HG03439 (cell line): ENCODE measurements around the gene ELAVL1.

Source experiments
- ATAC-seq: cut with Tn5 transposase; IDR thresholded peaks from one replicate; pipeline ENCODE4 v1.9.1; 2021; ENCODE audit warnings: mild to moderate bottlenecking, moderate library complexity; ENCODE audit not compliant: unreplicated experiment

The ELAVL1 gene

DNA sequence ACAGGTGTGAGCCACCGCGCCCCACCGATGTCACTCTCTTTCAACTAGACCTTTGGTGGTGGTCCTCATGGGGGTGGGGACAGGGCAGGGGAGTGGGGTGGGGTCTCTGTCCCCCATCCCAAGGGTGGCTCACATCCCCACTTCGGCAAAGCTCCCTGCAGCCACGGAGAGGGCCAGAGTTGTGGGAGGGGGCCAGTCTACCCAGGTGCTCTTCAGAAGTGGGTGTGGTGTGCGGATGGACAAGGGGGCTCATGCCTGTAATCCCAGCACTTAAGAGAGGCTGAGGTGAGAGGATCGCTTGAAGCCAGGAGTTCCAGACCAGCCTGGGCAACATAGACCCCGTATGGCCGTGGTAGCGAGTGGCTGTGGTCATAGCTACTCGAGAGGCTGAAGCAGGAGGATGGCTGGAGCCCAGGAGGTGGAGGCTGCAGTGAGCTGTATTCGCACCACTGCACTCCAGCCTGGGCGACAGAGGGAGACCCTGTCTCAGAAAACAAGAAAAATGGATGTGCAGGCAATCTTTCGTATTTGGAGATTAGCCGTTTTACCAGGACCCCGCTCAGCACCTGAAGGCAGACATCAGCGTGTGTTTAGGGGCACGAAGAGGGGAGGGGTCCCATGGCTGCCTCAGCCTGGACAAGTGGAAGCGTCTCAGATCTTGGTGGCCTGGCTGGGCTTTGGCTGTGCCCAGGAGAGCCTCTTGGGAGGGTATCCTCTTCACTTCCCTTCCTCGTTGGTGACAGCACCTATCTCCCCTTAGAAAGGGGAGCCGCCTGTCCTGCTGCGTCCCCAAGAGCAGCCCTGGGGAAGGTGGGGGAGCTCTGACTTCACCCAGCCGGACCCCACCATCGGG lies 90.0 kb downstream of the ELAVL1 start:
- no peak for ATAC-seq

DNA sequence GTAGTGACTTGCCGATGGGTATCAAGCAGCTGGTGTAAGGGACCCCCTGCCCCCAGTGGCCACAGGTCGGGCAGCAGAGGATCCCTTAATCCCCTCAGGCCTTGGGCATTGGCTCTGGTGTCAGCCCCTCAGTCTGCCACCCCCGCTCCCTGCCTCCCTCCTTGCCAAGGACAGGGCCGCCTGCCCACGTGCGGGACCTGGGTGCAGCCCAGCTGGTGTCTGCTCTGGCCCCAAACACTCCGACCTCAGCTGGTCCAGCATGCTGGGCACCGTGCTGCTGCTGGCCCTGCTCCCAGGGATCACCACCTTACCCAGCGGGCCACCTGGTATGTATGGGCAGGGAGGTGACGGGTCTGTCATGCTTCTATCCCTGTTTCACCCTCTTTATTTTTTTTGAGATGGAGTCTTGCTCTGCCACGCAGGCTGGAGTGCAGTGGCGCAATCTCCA lies 90.8 kb downstream of the ELAVL1 start, which contains the start of gene TGFBR3L:
TSS of gene TGFBR3L (plus strand) at position 233 of the 448 bp plus-strand sequence.
- ATAC-seq: no peak

DNA sequence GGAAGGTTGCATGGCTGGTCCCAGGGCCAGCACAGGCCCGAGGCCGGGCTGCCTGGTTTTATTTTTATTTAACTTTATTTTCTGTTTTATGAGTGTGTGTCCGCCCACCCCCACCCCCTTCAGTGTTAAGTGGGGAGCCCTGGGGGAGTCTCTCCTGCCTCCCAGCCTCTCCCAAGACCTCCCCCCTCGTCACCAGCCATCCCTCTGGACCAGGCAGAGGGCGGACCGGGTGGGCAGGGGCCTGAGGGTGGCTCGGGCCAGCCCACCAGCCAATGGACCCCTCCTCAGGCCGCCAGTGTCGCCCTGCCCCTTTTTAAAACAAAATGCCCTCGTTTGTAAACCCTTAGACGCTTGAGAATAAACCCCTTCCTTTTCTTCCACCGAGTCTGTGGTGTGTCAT lies 91.3 kb downstream of the ELAVL1 start:
- no peak for ATAC-seq

DNA sequence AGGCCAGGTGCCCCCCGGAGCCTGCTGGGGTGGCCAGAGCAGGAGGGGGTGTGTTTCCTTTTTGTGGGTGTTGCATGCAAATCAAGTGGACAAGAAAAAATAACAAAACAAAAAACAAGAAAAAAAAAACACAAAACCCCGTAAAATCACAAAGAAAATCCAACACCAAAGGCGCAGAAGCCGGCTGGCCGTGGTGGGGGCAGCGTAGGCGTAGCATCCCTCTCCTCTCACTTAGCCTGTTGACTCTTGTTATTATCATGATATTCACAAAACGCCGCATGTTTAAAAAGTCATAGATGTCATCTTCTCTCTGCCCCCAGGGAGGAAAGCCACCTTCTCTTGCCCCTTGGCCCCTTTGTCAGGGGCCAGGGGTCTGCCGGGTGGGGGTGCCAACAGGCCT lies 91.8 kb downstream of the ELAVL1 start:
- no peak for ATAC-seq

DNA sequence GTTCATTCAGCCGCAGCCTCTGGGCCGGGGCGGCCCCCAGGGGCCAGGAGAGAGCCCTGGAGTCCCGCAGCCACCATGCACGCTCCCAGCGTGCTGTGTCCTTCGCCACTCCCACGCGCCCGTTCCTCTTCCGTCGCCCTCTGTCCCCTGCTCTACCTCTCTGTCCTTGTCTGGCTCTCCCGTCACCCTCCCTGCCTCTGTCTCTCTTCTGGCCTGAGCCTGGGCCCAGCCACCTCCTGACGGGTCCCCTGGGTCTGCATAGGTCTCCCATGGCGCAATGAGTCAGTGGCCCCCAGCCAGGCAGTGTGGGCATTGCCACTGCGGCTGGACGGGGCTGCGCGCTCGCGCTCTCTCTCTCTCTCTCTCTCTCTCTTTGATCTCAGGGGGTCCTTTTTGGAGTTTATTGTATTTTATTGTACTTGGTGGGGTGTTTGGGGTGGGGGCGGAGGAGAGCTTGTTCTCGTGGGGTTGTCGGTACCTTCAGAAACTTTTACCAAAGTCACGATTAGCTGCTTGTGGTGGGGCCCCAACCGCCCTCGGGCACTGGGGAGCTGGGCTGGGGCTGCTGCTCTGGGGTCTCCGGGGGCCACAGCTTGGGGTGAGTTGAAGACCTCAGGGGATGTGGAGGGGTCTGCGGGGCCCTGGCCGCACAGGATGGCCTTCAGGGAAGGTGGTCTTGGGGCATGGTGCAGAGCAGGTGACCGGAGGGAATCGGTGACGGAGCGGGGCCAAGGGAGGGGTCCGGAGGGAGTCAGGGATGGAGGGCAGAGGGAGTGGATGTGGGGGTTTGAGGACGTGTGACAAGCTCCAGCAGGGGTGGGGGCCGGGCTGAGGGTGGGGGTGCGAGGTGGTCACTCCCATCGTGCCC lies 92.5 kb downstream of the ELAVL1 start:
- ATAC-seq: no peak

DNA sequence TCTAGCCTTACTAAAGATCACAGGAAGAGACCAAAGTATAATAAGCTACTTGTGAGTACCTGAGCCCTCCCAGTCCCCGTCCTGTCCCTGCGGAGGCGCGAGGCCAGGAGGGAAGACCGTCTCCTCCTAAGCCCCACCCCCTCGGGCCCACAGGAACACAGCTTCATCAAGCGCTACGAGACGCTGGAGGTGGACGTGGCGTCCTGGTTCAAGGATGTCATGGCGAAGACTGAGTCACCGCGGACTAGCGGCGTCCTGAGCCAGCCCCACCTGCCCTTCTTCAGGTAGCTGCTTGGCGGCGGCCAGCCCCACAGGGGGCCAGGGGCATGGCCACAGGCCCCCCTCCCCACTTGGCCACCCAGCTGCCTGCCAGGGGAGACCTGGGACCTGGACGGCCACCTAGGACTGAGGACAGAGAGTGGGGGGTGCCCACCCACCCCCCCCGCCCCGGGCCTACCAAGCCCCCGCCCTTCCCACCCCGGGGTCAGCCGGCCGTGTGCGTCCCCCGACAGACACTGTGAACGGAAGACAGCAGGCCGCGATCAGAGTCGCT lies 93.2 kb downstream of the ELAVL1 start:
- no peak for ATAC-seq

DNA sequence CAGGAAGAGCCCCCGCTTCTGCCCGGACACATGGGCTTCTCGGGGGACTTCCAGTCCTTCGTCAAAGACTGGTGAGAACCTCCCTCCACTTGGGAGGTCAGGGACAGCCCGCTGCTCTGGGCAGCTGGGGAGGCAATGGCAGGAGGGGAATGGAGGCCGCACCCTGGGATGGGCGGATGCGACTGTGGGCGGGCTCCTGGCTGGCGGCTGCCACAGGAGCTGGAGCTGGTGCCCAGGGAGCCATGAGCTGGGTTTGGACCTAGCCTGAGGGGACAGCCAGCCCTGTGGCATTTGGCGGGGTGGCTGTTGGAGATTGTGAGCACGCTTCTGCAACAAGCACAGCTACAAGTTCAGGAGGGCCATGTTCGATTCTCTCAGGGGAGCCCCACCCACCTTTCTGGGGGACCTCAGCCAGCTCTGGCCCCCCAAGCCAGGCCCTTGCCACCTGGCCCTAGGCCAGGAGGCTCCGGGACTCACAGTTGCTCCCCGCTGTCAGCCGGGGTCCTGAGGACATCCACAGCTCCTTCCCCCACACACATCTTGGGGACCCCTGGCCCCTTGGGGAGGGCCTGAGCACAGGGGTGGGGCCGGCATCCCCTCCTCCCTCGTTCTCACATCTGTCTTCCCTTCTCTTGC lies 93.8 kb downstream of the ELAVL1 start:
- no peak for ATAC-seq

DNA sequence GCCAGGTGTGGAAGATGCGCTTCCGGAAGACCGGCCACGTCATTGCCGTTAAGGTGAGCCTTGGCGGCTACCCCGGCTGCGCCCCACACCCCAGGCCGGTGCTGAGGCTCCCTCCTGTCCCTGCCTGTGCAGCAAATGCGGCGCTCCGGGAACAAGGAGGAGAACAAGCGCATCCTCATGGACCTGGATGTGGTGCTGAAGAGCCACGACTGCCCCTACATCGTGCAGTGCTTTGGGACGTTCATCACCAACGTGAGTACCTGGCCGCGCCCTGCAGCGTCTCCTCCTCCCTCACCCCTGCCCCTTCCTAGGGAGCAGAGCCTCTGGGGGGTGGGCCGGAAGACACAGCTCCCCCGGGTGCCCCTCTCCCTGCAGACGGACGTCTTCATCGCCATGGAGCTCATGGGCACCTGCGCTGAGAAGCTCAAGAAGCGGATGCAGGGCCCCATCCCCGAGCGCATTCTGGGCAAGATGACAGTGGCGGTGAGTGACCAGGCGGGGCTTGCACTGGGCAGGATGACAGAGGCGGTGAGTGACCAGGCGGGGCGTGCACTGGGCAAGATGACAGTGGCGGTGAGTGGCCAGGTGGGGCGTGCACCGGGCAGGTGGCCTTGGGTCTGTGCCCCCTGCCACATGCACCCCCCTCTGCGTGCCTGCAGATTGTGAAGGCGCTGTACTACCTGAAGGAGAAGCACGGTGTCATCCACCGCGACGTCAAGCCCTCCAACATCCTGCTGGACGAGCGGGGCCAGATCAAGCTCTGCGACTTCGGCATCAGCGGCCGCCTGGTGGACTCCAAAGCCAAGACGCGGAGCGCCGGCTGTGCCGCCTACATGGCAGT lies 94.9 kb downstream of the ELAVL1 start:
- ATAC-seq: no peak

DNA sequence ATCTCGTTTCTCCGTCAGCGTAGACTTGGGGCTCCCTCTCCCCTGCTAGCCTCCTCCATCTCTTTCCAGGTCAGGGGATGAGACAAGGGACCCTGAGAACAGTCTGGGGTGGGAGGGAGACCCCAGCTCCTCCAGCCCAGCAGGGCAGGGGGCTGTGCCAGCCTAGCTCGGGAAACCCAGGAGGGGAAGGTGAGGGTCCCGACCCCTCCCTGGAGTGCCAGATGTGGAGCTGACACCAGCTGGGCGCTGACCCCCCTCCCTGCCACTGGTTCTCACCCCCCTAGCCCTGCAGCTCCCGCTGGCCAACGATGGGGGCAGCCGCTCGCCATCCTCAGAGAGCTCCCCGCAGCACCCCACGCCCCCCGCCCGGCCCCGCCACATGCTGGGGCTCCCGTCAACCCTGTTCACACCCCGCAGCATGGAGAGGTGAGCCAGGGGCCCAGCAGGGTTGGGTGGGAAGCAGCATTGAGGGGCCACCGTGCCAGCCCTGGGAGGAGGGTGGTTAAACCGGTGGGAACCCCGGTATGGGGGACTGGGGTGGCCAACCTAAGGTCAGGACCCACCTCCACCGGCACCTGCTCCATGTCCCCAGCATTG lies 95.9 kb downstream of the ELAVL1 start:
- ATAC-seq: no peak

DNA sequence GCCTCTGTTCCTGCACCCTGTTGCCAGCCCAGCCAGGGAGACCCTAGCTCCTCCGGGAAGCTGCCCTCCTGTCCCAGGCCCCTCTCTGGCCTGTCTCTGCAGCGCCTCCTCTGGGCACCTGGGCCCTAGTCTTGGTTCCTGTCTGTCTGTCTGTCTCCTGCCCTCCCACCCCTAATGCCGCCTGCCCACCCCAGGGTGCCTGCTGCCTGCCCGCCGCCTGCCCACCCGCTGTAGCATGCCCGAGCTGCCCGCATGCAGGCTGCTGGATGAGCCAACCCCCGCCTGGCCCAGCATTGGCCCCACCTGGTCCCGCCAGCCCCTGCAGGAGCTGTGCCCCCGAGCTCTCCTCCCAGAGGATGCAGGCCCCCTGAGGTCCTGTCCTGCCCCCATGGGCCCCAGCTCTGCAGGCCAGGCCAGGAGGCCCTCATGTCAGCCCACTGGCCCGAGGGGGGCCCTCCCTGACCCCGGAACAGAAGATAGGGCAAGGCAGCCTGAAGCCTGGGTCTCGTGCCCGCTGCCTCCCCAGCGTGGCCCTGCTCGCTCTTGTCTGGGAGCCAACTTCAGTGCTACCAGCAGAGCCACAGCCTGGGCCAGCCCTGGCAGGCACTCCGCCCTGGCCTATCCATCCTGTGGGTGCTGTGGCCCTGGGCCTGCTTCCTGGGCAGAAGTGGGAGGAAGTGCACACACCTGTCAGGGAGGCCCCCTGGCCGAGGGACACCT lies 96.5 kb downstream of the ELAVL1 start:
- ATAC-seq: no peak
